Mucosa of descending colon (tissue), 3 donors: ENCODE measurements around the gene SDS. TPM values are rescaled to one million over a fixed set of nuclear protein-coding genes. Genes with fewer than 3 reads are reported as not detected.

Source experiments
- ATAC-seq: fragments of 200-7000 bp; cut with Tn5 transposase; one replicate; pipeline ENCODE4 v1.9.1; 2020; ENCODE audit warnings: mild to moderate bottlenecking, moderate library complexity
- DNase-seq, 3 donors: peaks; one replicate each; pipeline ENCODE4 v3.0.0-alpha.2; 2020
- H3K36me3 ChIP-seq: fragments of 200-600 bp; one replicate; pipeline ENCODE4 v1.8.0; 2021; ENCODE audit warnings: low read depth, mild to moderate bottlenecking
- H3K4me1 ChIP-seq: fragments of 200-600 bp; one replicate; pipeline ENCODE4 v1.8.0; 2021; ENCODE audit warnings: low read depth, mild to moderate bottlenecking
- H3K4me3 ChIP-seq: fragments of 200-600 bp; one replicate; pipeline ENCODE4 v1.8.0; 2021; ENCODE audit warnings: mild to moderate bottlenecking
- H3K9me3 ChIP-seq: fragments of 200-600 bp; one replicate; pipeline ENCODE4 v1.8.0; 2021; ENCODE audit warnings: mild to moderate bottlenecking
- intact Hi-C, 2 donors: fragments of 100-400 bp; cut with DNase I in 1 of 2; cut with micrococcal nuclease in 1 of 2; formaldehyde crosslinking; loops; one replicate each; pipeline versions ENCODE4 v1.11.0 to v1.11.1; 2022; cut with DNase I, micrococcal nuclease
- total RNA-seq, 3 donors: library from RNA; stranded (reverse); fragmentation: NEBNext Ultra II Directional in 2 of 3; extraction: Animal tissue kit (Norgen Biotek cat#: 25700) in 2 of 3; gene quantifications; one replicate each; pipeline versions ENCODE4 v1.2.1 to v1.2.4, GENCODE V29; 2021 to 2023
- TF ChIP-seq, protein P1 (sequence below): fragments of 200-600 bp; IDR thresholded peaks from one replicate; pipeline ENCODE4 v1.8.0; 2022; ENCODE audit warnings: antibody characterized with exemption, mild to moderate bottlenecking
- donor health status: DM: no; HTN: no; CAD: no; lungs with moderate emphysema.
- donor health status: DM: no; HTN: no; CAD: no.
- donor health status: DM: no; HTN: yes; CAD: no.

Gene SDS
- total RNA-seq, 3 donors from 2014 or later = 0.44 to 3.9 (median 3.2) TPM

DNA sequence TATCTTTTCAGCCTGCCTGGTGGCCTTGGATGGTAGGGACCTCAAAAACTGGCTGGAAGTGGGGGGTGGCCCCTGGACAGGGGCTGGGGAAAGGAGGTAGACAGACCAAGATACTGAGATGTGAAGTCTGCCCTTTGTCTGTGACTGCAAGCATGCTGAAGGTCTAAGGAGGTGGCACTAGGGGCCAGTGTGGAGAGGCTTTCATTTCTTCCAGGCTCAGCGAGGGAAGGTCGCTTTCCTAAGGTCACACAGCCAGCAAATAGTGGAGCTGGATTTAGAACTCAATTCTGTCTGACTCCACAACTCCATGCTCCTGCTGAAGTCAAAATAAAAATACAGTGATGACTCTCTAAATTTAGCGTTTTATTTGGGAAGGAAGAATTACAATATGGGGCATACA lies 56.6 kb downstream of the SDS start:
- H3K9me3 ChIP-seq = no peaks in the 10 kb centered on the region
- ATAC-seq = no peak

DNA sequence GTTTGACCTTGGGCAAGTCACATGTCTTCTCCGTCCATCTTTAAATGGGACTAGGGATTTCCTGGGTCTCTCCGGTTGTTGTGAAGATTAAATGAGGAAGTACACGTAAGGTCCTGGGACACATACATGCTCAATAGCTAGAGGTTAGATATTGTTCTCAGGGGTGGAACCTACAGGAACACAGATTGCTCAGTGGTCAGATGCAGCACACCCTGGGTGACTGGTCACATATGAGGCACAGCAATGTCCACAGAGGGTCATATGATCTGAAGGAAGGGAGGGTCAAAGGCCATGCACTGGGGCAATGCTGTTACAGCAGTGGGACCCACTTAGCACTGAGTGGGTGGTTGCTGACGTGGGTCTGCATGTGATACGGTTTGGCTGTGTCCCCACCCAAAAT lies 57.3 kb downstream of the SDS start:
- TF ChIP-seq, protein P1, sequence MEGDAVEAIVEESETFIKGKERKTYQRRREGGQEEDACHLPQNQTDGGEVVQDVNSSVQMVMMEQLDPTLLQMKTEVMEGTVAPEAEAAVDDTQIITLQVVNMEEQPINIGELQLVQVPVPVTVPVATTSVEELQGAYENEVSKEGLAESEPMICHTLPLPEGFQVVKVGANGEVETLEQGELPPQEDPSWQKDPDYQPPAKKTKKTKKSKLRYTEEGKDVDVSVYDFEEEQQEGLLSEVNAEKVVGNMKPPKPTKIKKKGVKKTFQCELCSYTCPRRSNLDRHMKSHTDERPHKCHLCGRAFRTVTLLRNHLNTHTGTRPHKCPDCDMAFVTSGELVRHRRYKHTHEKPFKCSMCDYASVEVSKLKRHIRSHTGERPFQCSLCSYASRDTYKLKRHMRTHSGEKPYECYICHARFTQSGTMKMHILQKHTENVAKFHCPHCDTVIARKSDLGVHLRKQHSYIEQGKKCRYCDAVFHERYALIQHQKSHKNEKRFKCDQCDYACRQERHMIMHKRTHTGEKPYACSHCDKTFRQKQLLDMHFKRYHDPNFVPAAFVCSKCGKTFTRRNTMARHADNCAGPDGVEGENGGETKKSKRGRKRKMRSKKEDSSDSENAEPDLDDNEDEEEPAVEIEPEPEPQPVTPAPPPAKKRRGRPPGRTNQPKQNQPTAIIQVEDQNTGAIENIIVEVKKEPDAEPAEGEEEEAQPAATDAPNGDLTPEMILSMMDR = no peak
- H3K9me3 ChIP-seq = no peaks in the 10 kb centered on the region
- no peaks in the 10 kb centered on the region for H3K4me1 ChIP-seq
- intact Hi-C loops = no loop called here
- H3K4me3 ChIP-seq = no peak overlapping the region
- DNase-seq = no peak
- H3K36me3 ChIP-seq = no peaks in the 10 kb centered on the region
- no peak for ATAC-seq

More for the DNA sequence above, 56.6 kb downstream of the SDS start:
- TF ChIP-seq, protein P1 = no peak
- H3K36me3 ChIP-seq = no peaks in the 10 kb centered on the region
- intact Hi-C loops = no loop called here
- H3K4me3 ChIP-seq = no peak overlapping the region
- H3K4me1 ChIP-seq = no peaks in the 10 kb centered on the region
- DNase-seq = no peak

DNA sequence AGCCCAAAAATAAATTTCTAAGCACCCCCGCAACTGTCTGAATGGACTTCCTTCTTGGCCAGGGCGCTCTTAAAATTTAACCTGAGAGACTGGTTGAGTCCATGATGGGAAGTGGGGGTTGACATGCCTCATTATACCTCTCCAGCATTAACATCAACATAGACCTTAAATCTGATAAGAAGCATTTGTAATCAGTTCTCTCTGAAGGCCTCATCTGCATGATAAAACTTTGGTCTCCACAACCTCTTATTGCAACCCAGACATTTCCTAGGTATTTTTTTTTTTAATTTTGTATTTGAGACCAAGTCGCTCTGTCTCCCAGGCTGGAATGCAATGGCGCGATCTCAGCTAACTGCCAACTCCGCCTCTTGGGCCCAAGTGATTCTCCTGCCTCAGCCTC lies 58.4 kb downstream of the SDS start:
- ATAC-seq = no peak
- Histone ChIP-seq H3K9me3 (no peaks in the 10 kb centered on the region), H3K36me3 (no peaks in the 10 kb centered on the region), H3K4me3 (no peak overlapping the region), H3K4me1 (no peaks in the 10 kb centered on the region)
- intact Hi-C loops = no loop called here
- no peak for DNase-seq
- TF ChIP-seq, protein P1 = no peak

Other genes with a start within 250 kb of the SDS start
- gene DDX54, start 218.4 kb downstream of the SDS start, total RNA-seq = 10 to 100 TPM; 46.4 to 60.6 (median 53.2) TPM
- gene RITA1, start 218.2 kb downstream of the SDS start, total RNA-seq = 10 to 100 TPM; 13.0 to 17.0 (median 14.9) TPM
- gene TPCN1, start 182.4 kb downstream of the SDS start, total RNA-seq = 100 to 1,000 TPM in 1 of 3 donors, 10 to 100 TPM in 2; 89.9 to 133 (median 91.3) TPM
- 10 to 100 TPM; 40.8 to 65.3 (median 47.2) TPM for gene SLC8B1, start 68.8 kb downstream of the SDS start, total RNA-seq
- gene PLBD2, start 45.3 kb downstream of the SDS start, total RNA-seq = 10 to 100 TPM; 14.3 to 27.8 (median 25.9) TPM
- gene SDSL, start 18.5 kb upstream of the SDS start, total RNA-seq = 10 to 100 TPM in 2 of 3 donors, 1 to 10 TPM in 1; 9.4 to 24.0 (median 15.7) TPM
- gene LHX5, start 68.0 kb upstream of the SDS start, total RNA-seq = not detected